ENCODE results near the gene TM7SF2.

- TF ChIP-seq EZH2 (IDR thresholded peaks at IDR 0.05; ENCODE audit: borderline replicate concordance, insufficient read depth, low read depth, low read length, poor library complexity, severe bottlenecking), result no peak
- TF ChIP-seq, protein P1, sequence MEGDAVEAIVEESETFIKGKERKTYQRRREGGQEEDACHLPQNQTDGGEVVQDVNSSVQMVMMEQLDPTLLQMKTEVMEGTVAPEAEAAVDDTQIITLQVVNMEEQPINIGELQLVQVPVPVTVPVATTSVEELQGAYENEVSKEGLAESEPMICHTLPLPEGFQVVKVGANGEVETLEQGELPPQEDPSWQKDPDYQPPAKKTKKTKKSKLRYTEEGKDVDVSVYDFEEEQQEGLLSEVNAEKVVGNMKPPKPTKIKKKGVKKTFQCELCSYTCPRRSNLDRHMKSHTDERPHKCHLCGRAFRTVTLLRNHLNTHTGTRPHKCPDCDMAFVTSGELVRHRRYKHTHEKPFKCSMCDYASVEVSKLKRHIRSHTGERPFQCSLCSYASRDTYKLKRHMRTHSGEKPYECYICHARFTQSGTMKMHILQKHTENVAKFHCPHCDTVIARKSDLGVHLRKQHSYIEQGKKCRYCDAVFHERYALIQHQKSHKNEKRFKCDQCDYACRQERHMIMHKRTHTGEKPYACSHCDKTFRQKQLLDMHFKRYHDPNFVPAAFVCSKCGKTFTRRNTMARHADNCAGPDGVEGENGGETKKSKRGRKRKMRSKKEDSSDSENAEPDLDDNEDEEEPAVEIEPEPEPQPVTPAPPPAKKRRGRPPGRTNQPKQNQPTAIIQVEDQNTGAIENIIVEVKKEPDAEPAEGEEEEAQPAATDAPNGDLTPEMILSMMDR (IDR thresholded peaks at IDR 0.05), result no peak
Measured at GRCh38 chr11:65077451-65077850, 34.2 kb upstream of the TM7SF2 start.
